Ishikawa (cell line): ENCODE measurements around the gene RGL1.

Experiments used
- CEBPB ChIP-seq: IDR thresholded peaks from 2 replicates; pipeline ENCODE4 v1.6.1; 2012
- CREB1 ChIP-seq: IDR thresholded peaks from 2 replicates; pipeline ENCODE4 v1.6.1; 2012; ENCODE audit warnings: low read depth
- EGR1 ChIP-seq: IDR thresholded peaks from 2 replicates; pipeline ENCODE4 v1.6.1; 2012
- EP300 ChIP-seq: IDR thresholded peaks from 2 replicates; pipeline ENCODE4 v1.6.1; 2012; ENCODE audit warnings: borderline replicate concordance
- FOXM1 ChIP-seq: IDR thresholded peaks from 2 replicates; pipeline ENCODE4 v1.6.1; 2012; ENCODE audit warnings: low read depth, borderline replicate concordance
- NFIC ChIP-seq: IDR thresholded peaks from 2 replicates; pipeline ENCODE4 v1.6.1; 2012
- RAD21 ChIP-seq: IDR thresholded peaks from 2 replicates; pipeline ENCODE4 v1.6.1; 2012; ENCODE audit warnings: low read depth
- TAF1 ChIP-seq: IDR thresholded peaks from 2 replicates; pipeline ENCODE4 v1.6.1; 2012; ENCODE audit warnings: low read depth, mild to moderate bottlenecking
- TCF12 ChIP-seq: IDR thresholded peaks from 2 replicates; pipeline ENCODE4 v1.6.1; 2012; ENCODE audit warnings: low read depth
- TEAD4 ChIP-seq: IDR thresholded peaks from 2 replicates; pipeline ENCODE4 v1.6.1; 2012
- YY1 ChIP-seq: IDR thresholded peaks from 2 replicates; pipeline ENCODE4 v1.6.1; 2012; ENCODE audit warnings: low read depth
- ZBTB7A ChIP-seq: IDR thresholded peaks from 2 replicates; pipeline ENCODE4 v1.6.1; 2012; ENCODE audit warnings: low read depth
- TF ChIP-seq, protein P1 (sequence below): IDR thresholded peaks from 2 replicates; pipeline ENCODE4 v1.6.1; 2012; ENCODE audit warnings: low read depth, mild to moderate bottlenecking
- TF ChIP-seq, protein P2 (sequence below): IDR thresholded peaks from 2 replicates; pipeline ENCODE4 v1.6.1; 2012
- TF ChIP-seq, protein P3 (sequence below): IDR thresholded peaks from 2 replicates; pipeline ENCODE4 v1.6.1; 2012

Gene RGL1

DNA sequence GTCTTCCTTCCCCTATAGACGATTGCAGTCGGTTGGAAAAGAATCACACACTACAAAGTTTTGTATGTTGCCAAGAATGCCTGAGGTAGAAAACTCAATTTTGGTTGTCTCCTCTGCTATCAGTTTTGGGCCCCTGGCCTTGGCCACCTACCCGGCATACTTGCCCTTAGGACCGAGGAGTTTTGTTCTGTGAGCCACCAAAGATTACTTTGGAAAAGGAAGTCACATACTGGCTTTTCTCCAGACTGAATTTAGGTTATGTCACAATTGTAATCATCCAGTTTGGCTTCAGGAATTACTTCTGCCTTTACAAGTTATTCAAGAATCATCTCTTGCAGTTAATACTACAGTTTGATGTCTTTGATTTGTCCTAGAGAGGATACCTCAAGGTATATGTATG is 71.4 kb downstream of the RGL1 start:
- TF ChIP-seq RAD21 (no peak), CEBPB (no peak), ZBTB7A (no peak), YY1 (no peak), EGR1 (no peak), FOXM1 (no peak)
- TF ChIP-seq, protein P1, sequence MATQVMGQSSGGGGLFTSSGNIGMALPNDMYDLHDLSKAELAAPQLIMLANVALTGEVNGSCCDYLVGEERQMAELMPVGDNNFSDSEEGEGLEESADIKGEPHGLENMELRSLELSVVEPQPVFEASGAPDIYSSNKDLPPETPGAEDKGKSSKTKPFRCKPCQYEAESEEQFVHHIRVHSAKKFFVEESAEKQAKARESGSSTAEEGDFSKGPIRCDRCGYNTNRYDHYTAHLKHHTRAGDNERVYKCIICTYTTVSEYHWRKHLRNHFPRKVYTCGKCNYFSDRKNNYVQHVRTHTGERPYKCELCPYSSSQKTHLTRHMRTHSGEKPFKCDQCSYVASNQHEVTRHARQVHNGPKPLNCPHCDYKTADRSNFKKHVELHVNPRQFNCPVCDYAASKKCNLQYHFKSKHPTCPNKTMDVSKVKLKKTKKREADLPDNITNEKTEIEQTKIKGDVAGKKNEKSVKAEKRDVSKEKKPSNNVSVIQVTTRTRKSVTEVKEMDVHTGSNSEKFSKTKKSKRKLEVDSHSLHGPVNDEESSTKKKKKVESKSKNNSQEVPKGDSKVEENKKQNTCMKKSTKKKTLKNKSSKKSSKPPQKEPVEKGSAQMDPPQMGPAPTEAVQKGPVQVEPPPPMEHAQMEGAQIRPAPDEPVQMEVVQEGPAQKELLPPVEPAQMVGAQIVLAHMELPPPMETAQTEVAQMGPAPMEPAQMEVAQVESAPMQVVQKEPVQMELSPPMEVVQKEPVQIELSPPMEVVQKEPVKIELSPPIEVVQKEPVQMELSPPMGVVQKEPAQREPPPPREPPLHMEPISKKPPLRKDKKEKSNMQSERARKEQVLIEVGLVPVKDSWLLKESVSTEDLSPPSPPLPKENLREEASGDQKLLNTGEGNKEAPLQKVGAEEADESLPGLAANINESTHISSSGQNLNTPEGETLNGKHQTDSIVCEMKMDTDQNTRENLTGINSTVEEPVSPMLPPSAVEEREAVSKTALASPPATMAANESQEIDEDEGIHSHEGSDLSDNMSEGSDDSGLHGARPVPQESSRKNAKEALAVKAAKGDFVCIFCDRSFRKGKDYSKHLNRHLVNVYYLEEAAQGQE = no peak

DNA sequence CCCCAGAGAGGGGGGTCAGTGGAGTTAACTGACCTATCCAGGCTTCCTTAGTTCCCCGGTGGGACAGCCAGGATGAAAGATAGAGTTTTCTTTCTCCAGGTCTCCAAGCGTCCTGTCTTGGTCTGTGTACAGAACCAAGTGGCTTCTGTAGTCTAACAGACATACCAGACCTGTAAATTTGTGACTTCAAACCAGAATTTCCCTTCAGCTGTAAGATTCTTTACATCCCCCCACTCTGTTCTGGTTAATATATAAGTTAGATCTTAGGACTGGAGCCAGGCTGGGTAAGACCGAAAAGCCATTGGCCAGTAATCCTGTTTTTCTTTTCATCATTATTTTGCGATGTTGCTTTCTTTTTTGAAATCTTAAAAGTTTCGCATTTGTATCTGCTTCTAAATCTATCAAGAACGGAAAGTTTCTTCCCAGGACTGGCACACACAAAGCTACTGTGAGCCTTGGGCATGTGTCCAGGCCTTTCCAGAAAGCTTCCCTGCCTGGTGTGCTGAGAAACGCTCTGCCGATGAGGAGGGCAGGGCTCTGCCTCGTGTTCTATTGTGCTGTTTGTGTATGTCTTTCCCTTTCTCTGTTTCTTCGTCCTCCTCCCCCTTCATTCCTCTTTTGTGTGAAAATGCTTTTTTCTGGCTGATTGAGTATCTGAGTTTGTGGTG is 72.3 kb downstream of the RGL1 start:
- TF ChIP-seq TEAD4 (no peak), TCF12 (no peak), TAF1 (no peak), FOXM1 (no peak), NFIC (no peak), CEBPB (no peak)
- TF ChIP-seq, protein P2, sequence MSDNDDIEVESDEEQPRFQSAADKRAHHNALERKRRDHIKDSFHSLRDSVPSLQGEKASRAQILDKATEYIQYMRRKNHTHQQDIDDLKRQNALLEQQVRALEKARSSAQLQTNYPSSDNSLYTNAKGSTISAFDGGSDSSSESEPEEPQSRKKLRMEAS = no peak
- TF ChIP-seq, protein P1 = no peak
- TF ChIP-seq, protein P3, sequence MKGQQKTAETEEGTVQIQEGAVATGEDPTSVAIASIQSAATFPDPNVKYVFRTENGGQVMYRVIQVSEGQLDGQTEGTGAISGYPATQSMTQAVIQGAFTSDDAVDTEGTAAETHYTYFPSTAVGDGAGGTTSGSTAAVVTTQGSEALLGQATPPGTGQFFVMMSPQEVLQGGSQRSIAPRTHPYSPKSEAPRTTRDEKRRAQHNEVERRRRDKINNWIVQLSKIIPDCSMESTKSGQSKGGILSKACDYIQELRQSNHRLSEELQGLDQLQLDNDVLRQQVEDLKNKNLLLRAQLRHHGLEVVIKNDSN = no peak

DNA sequence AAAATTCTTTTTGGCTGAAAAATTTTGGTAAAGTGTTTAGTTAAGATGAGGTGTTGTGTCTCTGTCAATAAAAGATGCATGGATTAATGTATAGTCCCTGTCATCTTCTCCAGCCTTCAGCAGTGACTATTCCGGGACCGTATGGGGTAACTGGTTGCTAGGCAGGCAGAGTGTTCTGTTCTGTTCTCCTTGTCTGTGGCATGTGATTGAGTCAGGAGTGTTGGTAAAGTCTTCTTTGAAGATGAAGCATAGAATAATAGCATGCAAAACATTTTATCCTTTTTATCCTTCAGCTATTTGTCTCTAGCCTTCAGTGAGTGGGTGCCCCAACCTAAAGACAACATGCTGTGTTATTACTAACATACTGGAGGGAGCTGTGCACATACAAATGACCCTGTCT is 74.6 kb downstream of the RGL1 start:
- no peak for TF ChIP-seq CREB1
- TF ChIP-seq CEBPB = no peak
- no peak for TF ChIP-seq FOXM1
- TF ChIP-seq TAF1 = no peak
- TF ChIP-seq RAD21 = no peak
- TF ChIP-seq, protein P3 = no peak
- no peak for TF ChIP-seq EP300
- TF ChIP-seq TCF12 = no peak

DNA sequence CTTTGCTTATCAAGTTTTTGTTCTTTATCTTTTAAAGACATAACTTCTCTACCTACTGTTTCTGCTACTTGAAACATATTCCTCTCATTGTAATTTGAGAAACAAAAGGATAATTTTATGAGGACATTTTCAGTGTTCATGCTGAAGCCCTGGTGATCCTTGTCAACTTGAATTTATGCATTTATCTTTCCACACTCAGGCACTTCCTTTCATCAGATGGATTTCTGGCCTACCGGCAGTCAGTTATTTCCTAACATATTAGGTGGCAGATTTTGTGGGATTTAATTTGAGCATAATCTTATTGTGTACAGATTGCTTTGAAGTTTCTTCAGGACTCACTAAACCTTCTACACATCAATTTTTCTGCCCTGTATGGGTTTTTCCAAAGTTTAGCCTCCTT is 75.0 kb downstream of the RGL1 start:
- no peak for TF ChIP-seq TEAD4
- TF ChIP-seq ZBTB7A = no peak
- TF ChIP-seq TAF1 = no peak
- TF ChIP-seq, protein P1 = no peak
- TF ChIP-seq, protein P2 = no peak
- TF ChIP-seq EGR1 = no peak
- no peak for TF ChIP-seq TCF12
- no peak for TF ChIP-seq YY1
- no peak for TF ChIP-seq CEBPB
- TF ChIP-seq NFIC = no peak
- TF ChIP-seq, protein P3 = no peak
- TF ChIP-seq CREB1 = no peak
